Stimulated activated CD4-positive, alpha-beta T cell treated with anti-CD3 and anti-CD28 coated beads, Interleukin-2, amount 100 ng/mL, for 48 hours (primary cell): ENCODE results near the gene NXNL1.
"Not testable (repeated sequence)": the region's sequence is repeated elsewhere in the genome, so short reads cannot be mapped to it uniquely, and the experiment has no call there.

Experiments used
- DNase-seq, 2 donors: peaks; one replicate each; pipeline ENCODE4 v3.0.0-alpha.2; 2020

Gene NXNL1, protein sequence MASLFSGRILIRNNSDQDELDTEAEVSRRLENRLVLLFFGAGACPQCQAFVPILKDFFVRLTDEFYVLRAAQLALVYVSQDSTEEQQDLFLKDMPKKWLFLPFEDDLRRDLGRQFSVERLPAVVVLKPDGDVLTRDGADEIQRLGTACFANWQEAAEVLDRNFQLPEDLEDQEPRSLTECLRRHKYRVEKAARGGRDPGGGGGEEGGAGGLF

DNA sequence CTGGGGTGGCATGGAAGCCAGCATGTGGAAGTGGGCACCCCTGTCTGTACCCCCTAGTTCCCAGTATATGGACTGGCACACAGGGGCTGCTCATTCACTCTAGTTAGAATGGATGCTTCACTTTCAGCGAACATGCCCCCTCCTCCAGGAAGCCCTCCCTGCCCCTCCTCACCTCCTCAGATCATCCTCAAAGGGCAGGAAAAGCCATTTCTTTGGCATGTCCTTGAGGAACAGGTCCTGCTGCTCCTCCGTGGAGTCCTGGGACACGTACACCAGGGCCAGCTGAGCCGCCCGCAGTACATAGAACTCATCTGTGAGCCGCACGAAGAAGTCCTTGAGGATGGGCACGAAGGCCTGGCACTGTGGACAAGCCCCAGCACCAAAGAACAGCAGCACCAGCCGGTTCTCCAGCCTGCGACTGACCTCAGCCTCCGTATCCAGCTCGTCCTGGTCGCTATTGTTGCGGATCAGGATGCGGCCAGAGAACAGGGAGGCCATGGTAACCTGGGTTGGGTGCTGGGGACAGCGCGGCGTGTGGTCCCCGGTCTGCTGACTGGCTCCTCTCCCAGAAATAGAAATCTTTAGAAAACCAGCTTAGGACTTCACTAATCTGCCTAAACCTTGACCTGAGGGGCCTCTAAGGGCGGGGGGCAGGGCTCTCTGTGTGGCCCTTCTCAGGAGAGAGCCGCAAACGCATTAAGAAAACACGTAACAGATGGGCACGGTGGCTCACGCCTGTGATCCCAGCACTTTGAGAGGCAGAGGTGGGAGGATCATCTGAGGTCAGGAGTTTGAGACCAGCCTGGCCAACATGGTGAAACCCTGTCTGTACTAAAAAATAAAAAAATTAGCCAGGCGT is at the start of gene NXNL1:
Gene NXNL1, minus strand, starts transcription at position 555 of the 859 bp plus-strand sequence. Its CDS starts 57 bp downstream, at position 498.
- no peak for DNase-seq

DNA sequence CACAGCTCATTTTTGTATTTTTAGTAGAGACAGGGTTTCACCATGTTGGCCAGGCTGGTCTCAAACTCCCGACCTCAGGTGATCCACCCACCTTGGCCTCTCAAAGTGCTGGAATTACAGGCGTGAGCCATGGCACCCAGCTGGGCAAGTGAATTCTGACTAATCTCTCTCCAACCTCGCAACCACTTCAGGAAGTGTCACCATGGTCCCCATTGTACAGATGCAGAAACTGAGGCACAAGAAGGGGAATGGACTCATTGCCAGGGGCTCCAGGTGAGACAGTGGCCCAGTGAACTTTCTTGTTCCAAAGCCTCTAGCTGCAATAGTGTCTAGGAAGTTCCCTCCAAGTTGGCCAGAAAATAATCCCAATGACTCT is 47.8 kb upstream of the NXNL1 start:
- DNase-seq, result not testable (repeated sequence)

DNA sequence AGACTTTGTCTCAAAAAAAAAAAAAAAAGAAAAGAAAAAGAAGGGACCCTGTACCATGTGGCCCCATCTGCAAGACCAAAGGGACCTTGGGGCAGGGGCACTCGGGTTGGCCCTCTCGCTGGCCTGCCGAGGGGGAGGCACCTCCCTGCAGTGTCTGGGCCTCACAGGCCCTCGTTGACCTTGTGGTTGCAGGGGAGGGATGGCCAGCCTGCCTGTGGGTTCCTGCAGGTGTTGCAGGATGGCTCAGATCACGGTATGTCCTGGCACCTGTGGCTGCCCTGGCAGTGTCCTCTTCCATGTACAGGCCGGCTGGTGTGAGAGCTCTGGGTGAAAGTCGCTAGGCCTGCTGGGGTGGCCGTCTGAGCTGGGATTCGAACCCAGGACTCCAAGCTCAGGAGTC is 46.0 kb upstream of the NXNL1 start:
- DNase-seq, result no peak

DNA sequence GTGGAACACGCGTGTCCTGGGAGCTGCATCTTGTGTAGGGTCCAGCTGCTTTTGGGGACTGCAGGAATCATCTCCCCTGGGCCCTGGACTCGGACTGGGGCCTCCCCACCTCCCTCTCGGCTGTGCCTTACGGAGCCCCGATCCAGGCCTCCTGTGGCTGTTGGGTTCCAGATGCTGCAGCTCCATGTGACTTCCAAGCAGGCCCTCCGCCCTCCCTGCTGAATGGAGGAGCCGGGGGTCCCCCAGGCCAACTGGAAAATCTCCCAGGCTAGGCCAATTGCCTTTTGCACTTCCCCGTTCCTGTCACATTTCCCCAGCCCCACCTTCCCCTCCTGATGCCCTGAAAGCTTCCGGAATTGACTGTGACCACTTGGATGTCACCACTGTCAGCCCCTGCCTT is 44.5 kb upstream of the NXNL1 start:
- DNase-seq, result no peak

DNA sequence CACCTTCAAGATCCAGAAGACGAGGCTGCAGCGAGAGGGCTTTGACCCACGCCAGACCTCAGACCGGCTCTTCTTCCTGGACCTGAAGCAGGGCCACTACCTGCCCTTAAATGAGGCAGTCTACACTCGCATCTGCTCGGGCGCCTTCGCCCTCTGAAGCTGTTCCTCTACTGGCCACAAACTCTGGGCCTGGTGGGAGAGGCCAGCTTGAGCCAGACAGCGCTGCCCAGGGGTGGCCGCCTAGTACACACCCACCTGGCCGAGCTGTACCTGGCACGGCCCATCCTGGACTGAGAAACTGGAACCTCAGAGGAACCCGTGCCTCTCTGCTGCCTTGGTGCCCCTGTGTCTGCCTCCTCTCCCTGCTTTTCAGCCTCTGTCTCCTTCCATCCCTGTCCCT is 43.7 kb upstream of the NXNL1 start:
- no peak for DNase-seq

DNA sequence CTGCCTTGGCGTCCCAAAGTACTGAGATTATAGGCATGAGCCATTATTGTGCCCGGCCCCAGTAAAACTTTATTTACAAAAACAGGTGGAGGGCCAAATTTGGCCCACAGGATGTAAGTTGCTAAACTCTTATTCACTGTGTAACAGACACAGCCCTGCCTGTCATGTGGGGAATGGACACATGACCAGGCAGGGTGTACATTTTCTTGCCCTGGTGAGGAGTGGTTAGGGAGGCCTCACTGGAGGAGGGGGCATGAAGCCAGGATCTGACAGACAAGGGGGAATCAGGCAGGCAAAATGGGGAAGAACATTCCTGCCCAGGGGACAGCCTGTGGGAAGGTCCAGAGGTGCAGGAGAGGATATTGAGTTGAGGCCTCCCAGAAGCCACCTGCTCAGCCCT is 43.3 kb upstream of the NXNL1 start:
- no peak for DNase-seq

DNA sequence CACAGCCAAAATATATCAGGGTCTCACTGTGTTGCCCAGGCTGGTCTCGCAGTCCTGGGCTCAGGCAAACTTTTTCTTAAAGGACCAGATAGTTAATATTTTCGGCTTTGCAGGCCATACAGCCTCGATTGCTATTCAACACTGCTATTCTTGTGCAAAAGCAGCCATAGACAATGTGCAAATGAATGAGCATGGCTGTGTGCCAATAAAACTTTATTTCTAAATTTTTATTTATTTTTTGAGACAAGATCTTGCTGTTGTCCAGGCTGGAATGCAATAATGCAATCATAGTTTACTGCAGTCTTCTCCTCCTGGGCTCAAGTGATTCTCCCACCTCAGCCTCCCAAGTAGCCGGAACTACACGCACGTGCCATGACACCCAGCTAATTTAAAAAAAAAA is 42.5 kb upstream of the NXNL1 start:
- no peak for DNase-seq

DNA sequence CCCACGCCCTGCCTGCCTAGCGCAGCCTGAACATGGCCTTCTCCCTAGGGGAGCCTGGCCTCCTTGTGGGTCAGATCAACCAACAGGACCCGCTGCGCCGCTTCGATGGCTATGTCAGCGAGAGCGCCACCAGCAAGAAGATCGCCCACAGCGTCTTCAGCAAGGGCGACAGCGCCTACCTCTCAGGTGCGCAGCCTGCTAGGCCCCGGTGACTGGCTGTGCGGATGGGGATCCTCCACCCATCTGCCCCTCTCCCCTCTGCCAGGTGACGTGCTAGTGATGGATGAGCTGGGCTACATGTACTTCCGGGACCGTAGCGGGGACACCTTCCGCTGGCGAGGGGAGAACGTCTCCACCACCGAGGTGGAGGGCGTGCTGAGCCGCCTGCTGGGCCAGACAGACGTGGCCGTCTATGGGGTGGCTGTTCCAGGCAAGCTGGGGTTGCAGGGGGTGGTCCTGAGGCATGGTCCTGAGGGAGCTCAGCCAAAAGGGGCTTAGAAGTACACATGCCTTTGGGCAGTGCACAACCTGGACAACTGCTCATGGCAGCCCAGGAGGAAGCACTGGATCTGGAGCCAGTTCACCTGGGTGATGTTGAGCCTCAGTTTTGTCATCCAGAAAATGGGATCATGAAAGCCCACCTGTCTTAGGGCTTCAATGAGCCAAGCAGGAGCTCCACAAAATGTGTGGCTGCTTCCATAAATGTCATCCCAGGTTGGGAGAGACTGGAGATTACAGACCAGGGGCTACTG is 39.9 kb upstream of the NXNL1 start:
- DNase-seq, result no peak

DNA sequence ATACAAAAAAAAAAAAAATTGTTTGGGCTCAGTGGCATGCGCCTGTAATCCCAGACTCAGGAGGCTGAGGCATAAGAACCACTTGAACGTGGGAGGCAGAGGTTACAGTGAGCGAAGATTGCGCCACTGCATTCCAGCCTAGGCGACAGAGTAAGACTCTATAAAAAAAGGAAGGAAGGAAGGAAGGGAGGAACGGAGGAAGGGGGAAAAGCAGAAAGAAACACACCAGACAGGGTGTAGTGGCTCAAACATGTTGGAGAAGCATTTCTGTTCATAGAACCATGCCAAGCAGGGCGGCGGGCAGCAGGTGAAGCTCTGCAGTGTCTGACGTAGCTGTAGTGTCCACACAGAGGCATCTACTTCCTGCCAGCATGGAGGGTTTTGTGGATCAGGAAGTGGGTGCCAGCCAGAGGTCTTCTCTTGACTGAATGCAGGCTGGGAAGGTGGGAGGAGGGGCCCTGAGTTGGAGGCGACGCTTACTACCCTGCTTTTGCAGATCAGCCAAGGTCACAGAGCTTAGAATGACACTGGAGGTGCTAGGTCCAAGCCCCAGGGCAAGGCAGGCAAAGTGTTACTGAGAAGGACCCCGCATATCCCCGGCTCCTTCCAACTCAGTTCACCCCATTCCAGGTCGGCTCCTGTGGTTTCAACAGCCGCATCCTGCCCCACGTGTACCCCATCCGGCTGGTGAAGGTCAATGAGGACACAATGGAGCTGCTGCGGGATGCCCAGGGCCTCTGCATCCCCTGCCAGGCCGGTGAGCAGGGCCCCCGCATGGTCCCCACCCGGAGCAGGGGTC is 39.1 kb upstream of the NXNL1 start:
- DNase-seq, result no peak

DNA sequence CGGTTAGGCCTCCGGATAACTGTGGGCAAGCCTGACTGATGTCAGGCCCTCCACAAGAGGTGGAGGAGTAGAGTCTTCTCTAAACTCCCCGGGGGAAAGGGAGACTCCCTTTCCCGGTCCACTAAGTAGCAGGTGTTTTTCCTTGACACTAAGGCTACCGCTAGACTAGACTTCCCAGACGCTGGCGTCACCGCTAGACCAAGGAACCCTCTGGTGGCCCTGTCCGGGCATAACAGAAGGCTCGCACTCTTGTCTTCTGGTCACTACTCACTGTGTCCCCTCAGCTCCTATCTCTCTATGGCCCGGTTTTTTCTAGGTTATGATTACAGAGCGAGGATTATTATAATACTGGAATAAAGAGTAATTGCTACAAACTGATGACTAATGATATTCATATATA is 38.3 kb upstream of the NXNL1 start:
- DNase-seq, result not testable (repeated sequence)

DNA sequence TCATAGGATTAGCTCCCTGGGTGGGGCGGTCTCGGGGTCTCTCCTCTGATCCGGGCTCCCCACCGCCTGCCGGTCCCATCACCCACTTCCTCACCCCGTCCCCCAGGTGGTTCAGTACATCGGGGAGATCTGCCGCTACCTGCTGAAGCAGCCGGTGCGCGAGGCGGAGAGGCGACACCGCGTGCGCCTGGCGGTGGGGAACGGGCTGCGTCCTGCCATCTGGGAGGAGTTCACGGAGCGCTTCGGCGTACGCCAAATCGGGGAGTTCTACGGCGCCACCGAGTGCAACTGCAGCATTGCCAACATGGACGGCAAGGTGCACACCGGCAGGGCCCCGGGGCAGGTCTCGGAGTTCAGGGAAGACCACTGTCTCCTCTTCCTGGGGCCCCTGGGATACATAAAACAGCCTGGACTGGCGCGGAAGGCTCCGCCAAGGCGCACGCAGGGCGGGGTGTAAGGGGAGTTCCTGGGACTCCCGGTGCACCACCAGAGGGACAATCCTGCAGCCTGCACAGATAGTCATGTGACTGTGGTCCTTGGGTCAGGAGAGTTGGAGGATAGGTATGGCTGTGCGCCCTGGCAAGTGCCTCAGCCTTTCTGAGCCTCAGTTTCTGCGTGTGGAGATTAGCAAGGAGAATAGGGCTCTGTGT is 36.5 kb upstream of the NXNL1 start:
- DNase-seq, result no peak

DNA sequence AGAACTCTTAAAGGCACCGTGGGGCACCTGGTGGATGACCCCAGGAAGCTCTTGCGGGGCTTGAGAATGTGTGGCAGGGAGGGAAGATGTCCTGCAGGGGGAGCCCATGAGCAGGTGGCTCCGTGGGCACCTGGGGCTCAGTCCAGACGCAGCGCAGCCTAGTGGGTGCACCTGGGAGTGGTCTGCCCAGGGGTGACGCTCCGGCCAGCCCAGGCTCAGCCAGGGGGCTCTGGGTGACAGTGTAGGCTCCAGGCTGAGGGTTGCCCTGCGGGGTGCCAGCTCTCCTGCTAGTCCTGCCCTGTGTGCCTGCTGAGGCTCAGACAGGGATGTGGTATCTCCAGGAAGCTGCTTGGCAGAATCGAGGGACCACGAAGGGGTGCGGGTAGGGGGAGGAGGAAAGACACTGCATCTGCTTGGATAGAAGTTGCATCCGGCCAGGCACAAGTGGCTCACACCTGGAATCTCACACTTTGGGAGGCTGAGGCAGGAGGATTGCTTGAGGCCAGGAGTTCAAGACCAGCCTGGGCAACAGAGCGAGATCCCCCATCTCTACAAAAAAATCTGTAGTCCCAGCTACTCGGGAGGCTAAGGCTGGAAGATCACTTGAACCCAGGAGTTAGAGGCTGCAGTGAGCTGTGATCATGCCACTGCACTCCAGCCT is 35.7 kb upstream of the NXNL1 start:
- DNase-seq, result peak; percentile 82 to 85

DNA sequence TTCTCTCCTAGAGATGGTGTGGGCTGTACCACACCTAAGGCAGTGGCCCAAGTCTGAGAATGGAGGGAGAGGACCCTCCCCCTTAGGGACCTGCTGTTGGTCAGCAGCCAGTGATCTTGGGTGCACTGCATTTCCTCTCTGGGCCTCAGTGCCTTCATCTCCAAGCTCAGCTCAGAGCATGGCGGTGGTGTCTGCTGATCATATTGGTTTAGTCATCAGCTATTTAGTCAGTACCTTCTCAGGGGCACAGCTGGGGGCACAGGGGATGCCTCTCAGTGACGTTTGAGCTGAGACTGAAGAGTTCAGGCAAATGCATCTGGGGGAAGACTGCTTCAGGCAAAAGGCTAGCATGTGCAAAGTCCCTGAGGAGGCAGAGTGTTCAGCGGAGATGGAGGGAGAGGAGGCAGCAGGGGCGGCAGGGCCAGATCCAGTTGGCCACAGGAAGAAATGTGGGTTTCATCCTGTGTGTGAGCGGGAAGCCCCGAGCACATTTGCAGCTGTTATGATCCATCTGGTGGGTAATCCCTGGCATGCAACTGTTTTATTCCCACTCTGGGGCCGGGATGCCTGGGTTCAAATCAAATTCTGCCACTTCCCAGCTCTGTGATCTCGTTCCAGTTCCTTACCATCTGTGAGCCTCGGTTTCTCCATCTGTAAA is 35.0 kb upstream of the NXNL1 start:
- DNase-seq, result no peak

DNA sequence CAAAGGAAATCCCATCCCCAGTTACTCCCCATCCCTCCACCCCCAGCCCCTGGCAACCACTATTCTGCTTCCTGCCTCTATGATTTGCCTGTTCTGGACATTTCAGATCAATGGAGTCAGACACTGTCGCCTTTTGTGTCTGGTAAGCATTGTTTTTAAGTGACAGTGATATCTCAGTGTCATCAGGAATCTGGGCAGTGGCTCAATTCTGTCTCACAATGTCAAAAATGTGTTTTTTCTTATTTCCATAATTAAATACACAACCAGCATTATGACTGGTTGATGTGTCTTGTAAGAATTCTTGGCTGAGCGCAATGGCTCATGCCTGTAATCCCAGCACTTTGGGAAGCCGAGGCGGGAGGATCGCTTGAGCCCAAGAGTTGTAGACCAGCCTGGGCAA is 30.6 kb upstream of the NXNL1 start:
- no peak for DNase-seq

DNA sequence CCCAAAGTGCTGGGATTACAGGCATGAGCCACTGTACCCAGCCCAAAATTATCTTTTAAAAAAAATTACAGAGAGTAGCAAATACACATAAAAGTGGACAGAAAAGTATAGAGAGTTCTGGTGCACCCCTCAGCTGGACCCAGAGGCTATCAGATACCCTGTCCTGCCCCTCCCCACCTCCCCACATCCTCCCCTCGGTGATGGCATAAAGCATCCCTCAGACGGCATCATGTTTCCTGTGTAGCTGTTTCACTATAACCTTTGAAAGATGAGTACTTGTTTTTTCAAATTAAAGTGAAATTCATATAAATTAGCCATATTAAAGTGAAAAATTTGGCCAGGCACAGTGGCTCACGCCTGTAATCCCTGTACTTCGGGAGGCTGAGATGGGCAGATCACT is 29.7 kb upstream of the NXNL1 start:
- no peak for DNase-seq

DNA sequence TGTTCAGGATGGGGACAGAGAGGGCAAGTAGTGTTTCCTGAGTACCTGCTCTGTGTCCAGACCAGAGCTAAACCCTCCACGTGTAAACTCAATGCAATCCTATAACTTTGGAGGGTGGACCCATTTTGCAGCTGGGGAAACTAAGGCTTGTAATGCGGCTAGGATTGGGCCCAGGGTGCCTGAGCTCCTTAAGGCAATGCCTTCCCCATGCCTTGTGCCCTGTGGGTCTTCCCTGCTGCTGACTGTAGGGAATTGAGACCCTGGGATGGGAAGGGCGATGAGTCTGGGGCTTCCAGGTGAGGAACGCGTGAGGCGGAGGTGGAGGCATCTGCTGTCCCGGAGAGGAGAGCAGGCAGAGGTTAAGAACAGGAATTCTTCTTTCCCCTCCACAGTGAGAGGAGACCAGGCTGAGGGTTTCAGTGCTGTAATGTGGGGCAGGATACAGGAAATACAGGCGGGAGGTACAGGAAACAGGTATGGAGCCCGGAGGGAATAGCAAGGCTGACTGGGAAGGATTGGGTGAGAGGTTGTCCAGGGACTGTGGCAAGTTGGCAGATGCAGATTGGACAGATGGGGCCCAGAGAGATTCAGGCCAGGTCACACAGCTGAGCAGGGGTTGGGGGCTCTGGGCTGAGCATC is 28.8 kb upstream of the NXNL1 start:
- DNase-seq, result no peak

DNA sequence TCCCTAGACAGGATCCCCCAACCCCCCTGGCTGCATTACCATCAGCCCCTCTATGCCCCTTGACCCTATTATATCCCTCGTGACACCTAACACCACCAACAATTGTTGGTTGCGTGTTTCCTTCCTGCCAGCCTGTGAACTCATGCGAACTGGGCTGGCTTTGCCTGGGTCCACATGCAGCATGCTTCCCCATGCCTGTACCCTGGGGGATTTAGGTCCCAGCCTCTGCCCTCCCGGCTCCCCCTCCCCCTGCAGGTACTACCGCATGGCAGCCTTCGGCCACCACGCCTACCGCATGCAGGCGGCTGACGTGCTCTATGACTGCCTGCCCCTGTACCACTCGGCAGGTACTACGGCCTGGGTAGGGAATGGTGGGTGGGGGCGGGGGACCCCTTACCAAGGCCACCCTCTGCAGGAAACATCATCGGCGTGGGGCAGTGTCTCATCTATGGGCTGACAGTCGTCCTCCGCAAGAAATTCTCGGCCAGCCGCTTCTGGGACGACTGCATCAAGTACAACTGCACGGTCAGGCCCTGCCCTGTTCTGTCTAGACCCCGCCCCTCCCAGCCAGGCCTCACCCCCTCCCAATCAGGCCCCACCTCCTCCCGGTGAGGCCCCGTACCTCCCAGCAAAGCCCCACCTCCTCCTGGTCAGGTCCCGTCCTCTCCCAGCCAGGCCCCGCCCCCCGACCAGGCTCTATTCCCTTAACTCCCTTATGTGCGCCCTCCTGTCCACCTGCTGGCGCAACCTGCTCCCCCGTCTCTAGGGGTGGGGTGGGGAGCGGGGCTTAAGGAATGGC is 28.1 kb upstream of the NXNL1 start:
- DNase-seq, result peak; percentile 60 to 74

DNA sequence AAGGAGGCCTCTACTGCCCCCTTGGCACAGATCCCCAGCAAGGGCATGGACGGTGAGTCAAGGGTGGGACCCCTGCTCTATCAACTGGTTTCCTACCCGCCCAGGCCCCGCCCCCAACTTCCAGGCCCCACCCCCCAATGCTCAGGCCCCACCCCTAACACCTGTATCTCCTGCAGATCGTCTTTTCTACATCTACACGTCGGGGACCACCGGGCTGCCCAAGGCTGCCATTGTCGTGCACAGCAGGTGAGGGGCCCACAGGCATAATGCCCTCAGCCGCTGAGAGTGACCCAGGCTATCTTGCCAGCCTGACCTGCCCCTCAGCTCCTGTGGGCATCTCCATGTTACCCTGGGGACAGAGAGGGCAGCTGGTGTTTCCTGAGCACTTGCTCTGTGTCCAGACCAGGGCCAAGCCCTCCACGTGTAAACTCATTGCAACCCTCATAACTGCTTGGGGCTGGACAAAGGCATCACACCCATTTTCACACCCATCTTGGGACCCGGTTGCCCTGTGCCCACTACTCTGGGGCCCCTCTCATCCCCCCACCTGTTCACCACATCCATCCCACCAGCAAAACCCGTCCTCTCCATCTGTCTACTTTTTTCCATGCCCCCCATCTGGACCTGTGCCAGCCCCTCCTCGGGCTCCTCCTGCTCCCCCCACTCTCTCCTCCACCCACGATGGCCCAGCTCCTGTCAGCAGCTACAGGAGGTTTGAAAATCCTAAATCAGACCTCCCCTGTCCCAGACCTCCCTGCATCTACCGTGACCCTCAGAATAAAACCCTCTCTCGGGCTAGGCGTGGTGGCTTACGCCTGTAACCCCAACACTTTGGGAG is 26.8 kb upstream of the NXNL1 start:
- no peak for DNase-seq
